ENCODE measurements around the gene NOP53. TPM values are rescaled to one million over a fixed set of nuclear protein-coding genes. Genes with fewer than 3 reads are reported as not detected.
A peak's percentile ranks its signal among the peaks of the same experiment; 100 is the strongest.

The NOP53 gene
- total and polyA plus RNA-seq, 2 experiments from 2014 or later, result 167 to 192 TPM

- no peak for TF ChIP-seq REST (IDR thresholded peaks at IDR 0.05; ENCODE audit: unreplicated experiment)
- no peak for TF ChIP-seq ZNF331 (CRISPR knock-in tag; IDR thresholded peaks at IDR 0.05; ENCODE audit: low read depth)
- no peak for TF ChIP-seq JUNB (IDR thresholded peaks at IDR 0.05; ENCODE audit: unreplicated experiment)
- TF ChIP-seq ZNF114 (CRISPR knock-in tag; IDR thresholded peaks at IDR 0.05), result no peak
- TF ChIP-seq POLR2AphosphoS5 (IDR thresholded peaks at IDR 0.05; ENCODE audit: low read depth), result no peak
- no peak for TF ChIP-seq CTCF (conservative IDR thresholded peaks at IDR 0.05; ENCODE audit: low read depth in 2 of 2)
- TF ChIP-seq EZH2 (IDR thresholded peaks at IDR 0.05; ENCODE audit: low read depth, unreplicated experiment), result no peak
- TF ChIP-seq ETS1 (IDR thresholded peaks at IDR 0.05), result no peak
- no peak for TF ChIP-seq NANOG (IDR thresholded peaks at IDR 0.05; ENCODE audit: borderline replicate concordance)
- no peak for TF ChIP-seq EZH2phosphoT487 (IDR thresholded peaks at IDR 0.05; ENCODE audit: unreplicated experiment)
Observed at GRCh38 chr19:47780215-47780551, 34.8 kb downstream of the NOP53 start (continued).

GRCh38 chr19:47781590-47782262, 36.4 kb downstream of the NOP53 start:
- Histone ChIP-seq H4K20me1 (replicated peaks; ENCODE audit: insufficient read depth) (peaks cover 17% of the 10 kb centered on the region), H3K4me3 (no peak overlapping the region), H2AFZ (no peak overlapping the region), H3K9me2 (ENCODE audit: insufficient read depth) (no peaks in the 10 kb centered on the region), H3K36me3 (ENCODE audit: insufficient read depth) (peaks cover 16% of the 10 kb centered on the region; the same call in 1 of the 2 replicates), H3F3A (replicated peaks; ENCODE audit: low read depth) (peaks cover 36% of the 10 kb centered on the region; the same call in 1 of the 2 replicates), H3K79me2 (replicated peaks; ENCODE audit: insufficient read depth) (peaks cover 33% of the 10 kb centered on the region), H3K27ac (ENCODE audit: low read depth) (no peak overlapping the region), H3K4me2 (no peak overlapping the region), H3K4me1 (ENCODE audit: insufficient read depth) (peaks cover 11% of the 10 kb centered on the region; the same call in 1 of the 2 replicates), H3K27me3 (ENCODE audit: insufficient read depth) (no peaks in the 10 kb centered on the region)
- H3K4me1 Mint-ChIP-seq, result peaks cover 9% of the 10 kb centered on the region
- ATAC-seq (no peak), DNase-seq (ENCODE audit: low spot score) (no peak)
- no peak overlapping the region; the same call in 1 of the 2 replicates for H3K27ac Mint-ChIP-seq
- H3K36me3 Mint-ChIP-seq (ENCODE audit: low read depth), result peaks cover 72% of the 10 kb centered on the region
- TF ChIP-seq POLR2AphosphoS5 (IDR thresholded peaks at IDR 0.05; ENCODE audit: low read depth), result peak; percentile 33; the same call in 1 of the 2 replicates
- no peak for TF ChIP-seq CREB1 (CRISPR knock-in tag; IDR thresholded peaks at IDR 0.05; ENCODE audit: low read depth)
- peaks cover 23% of the 10 kb centered on the region for H3K27me3 Mint-ChIP-seq (ENCODE audit: insufficient read depth, low read depth, poor library complexity)
- H3K9me3 Mint-ChIP-seq, result no peaks in the 10 kb centered on the region
- peak overlapping the region; percentile 4; the same call in 1 of the 3 replicates for H3K4me3 Mint-ChIP-seq
